22Rv1 (cell line): ENCODE results near the gene CYB561D2.

Experiments used
- ZFX ChIP-seq: fragments of 450-650 bp; IDR thresholded peaks from 2 replicates; pipeline ENCODE4 v1.6.1; 2017; ENCODE audit warnings: antibody characterized with exemption, borderline replicate concordance
- TF ChIP-seq, protein P1 (sequence below): fragments of 450-650 bp; IDR thresholded peaks from 2 replicates; pipeline ENCODE4 v1.5.1; 2017; ENCODE audit warnings: mild to moderate bottlenecking

GRCh38 chr3:50392101-50392715 lies 41.5 kb downstream of the CYB561D2 start:
- TF ChIP-seq, protein P1, sequence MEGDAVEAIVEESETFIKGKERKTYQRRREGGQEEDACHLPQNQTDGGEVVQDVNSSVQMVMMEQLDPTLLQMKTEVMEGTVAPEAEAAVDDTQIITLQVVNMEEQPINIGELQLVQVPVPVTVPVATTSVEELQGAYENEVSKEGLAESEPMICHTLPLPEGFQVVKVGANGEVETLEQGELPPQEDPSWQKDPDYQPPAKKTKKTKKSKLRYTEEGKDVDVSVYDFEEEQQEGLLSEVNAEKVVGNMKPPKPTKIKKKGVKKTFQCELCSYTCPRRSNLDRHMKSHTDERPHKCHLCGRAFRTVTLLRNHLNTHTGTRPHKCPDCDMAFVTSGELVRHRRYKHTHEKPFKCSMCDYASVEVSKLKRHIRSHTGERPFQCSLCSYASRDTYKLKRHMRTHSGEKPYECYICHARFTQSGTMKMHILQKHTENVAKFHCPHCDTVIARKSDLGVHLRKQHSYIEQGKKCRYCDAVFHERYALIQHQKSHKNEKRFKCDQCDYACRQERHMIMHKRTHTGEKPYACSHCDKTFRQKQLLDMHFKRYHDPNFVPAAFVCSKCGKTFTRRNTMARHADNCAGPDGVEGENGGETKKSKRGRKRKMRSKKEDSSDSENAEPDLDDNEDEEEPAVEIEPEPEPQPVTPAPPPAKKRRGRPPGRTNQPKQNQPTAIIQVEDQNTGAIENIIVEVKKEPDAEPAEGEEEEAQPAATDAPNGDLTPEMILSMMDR, result no peak
- no peak for TF ChIP-seq ZFX
